ENCODE measurements around the gene PAH.

PAH gene

GRCh38 chr12:102907918-102908317 is 9.1 kb downstream of the PAH start:
- DNase-seq (ENCODE audit: low spot score): no peak
- in situ Hi-C loops (cut with MboI; ENCODE audit: low pct_unique_long_range_greater_than_20kb, low sequenced_read_pairs, unreplicated experiment): no loop called here
- TF ChIP-seq, protein P1, sequence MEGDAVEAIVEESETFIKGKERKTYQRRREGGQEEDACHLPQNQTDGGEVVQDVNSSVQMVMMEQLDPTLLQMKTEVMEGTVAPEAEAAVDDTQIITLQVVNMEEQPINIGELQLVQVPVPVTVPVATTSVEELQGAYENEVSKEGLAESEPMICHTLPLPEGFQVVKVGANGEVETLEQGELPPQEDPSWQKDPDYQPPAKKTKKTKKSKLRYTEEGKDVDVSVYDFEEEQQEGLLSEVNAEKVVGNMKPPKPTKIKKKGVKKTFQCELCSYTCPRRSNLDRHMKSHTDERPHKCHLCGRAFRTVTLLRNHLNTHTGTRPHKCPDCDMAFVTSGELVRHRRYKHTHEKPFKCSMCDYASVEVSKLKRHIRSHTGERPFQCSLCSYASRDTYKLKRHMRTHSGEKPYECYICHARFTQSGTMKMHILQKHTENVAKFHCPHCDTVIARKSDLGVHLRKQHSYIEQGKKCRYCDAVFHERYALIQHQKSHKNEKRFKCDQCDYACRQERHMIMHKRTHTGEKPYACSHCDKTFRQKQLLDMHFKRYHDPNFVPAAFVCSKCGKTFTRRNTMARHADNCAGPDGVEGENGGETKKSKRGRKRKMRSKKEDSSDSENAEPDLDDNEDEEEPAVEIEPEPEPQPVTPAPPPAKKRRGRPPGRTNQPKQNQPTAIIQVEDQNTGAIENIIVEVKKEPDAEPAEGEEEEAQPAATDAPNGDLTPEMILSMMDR (IDR thresholded peaks at IDR 0.05; ENCODE audit: extremely low read depth, insufficient read depth, missing control alignments): no peak

- TF ChIP-seq, protein P1 (IDR thresholded peaks at IDR 0.05; ENCODE audit: extremely low read depth, insufficient read depth, missing control alignments): no peak
- DNase-seq (ENCODE audit: low spot score): no peak
- in situ Hi-C loops (cut with MboI; ENCODE audit: low pct_unique_long_range_greater_than_20kb, low sequenced_read_pairs, unreplicated experiment): no loop called here
Observed at GRCh38 chr12:102905229-102905628, 11.8 kb downstream of the PAH start.

DNA sequence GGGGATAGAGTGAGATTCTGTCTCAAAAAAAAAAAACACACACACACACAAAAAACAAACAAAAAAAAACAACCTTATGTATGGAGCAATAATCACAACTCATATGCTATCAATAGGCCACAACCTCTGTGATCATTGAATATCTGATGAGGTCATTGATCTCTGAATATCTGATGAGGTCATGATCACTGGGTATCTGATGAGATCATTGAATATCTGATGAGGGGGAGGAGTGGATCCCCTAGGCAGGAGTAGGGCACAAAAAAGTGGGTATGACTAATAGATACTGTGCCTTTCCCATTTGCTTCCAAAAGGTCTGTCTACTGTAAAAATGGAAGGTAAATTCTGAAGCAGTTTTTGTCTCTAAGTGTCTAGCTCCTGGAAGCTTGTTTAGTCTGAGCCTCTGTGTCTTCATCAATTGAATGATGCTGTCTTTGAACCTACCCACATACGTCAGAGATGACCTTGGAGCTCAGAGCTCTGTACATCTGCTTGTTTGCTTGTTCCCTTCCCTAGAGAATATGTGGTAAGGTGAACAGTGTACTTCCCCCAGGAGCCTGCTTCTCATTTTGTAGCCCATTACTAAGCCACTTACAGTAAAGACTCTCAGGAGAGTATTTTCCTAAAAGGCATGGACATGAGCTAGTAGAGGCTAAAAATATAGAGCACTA is 13.6 kb downstream of the PAH start:
- in situ Hi-C loops (cut with MboI; ENCODE audit: low pct_unique_long_range_greater_than_20kb, low sequenced_read_pairs, unreplicated experiment): no loop called here
- no peak for DNase-seq (ENCODE audit: low spot score)
- TF ChIP-seq, protein P1 (IDR thresholded peaks at IDR 0.05; ENCODE audit: extremely low read depth, insufficient read depth, missing control alignments): no peak

DNA sequence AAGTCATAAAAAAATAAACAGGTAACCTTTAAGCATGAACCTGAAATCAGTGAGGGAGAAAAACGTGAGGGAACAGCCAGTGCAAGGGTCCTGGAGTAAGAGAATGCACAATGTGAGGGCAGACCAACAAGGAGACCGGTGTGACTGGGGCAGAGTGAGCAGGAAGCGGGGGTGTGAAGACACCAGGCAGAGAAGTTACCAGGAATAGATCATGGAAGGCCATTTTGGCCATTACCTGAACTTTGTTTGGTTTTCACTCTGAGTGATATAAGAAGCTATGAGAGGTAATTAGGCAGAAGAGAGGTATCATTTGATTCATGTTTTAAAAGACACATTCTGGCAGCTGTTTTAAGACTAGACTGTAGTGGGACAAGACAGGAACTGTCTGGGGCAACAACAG is 15.0 kb downstream of the PAH start:
- in situ Hi-C loops (cut with MboI; ENCODE audit: low pct_unique_long_range_greater_than_20kb, low sequenced_read_pairs, unreplicated experiment): no loop called here
- TF ChIP-seq, protein P1 (IDR thresholded peaks at IDR 0.05; ENCODE audit: extremely low read depth, insufficient read depth, missing control alignments): no peak
- no peak for DNase-seq (ENCODE audit: low spot score)

GRCh38 chr12:102900389-102900788 is 16.7 kb downstream of the PAH start:
- no peak for DNase-seq (ENCODE audit: low spot score)
- in situ Hi-C loops (cut with MboI; ENCODE audit: low pct_unique_long_range_greater_than_20kb, low sequenced_read_pairs, unreplicated experiment): no loop called here
- TF ChIP-seq, protein P1 (IDR thresholded peaks at IDR 0.05; ENCODE audit: extremely low read depth, insufficient read depth, missing control alignments): no peak

DNA sequence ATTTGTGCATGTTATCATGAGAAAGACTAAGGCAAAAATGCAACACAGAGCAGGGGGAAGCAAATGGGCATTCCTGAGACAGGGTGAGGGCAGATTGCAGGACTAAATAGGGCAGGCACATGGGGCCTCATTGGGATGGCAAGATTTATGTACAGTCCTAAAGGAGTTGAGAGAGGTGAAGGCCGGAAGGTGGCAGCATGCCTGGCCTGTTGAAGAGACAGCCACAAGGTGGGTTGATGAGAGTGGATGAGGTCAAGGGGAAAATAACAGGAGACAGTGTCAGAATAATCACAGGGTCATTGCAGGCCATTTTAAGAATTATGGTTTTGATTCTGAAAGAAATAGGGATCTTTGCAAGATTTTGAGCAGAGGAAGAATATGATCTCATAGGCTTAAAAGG is 21.0 kb downstream of the PAH start:
- in situ Hi-C loops (cut with MboI; ENCODE audit: low pct_unique_long_range_greater_than_20kb, low sequenced_read_pairs, unreplicated experiment): no loop called here
- TF ChIP-seq, protein P1 (IDR thresholded peaks at IDR 0.05; ENCODE audit: extremely low read depth, insufficient read depth, missing control alignments): peak; percentile 25
- DNase-seq (ENCODE audit: low spot score): no peak
